Measurements from ENCODE around the gene PATL1. TPM values are rescaled to one million over a fixed set of nuclear protein-coding genes. Genes with fewer than 3 reads are reported as not detected.

Gene PATL1
- total RNA-seq, 1 donor from 2014 or later = 21.1 TPM

DNA sequence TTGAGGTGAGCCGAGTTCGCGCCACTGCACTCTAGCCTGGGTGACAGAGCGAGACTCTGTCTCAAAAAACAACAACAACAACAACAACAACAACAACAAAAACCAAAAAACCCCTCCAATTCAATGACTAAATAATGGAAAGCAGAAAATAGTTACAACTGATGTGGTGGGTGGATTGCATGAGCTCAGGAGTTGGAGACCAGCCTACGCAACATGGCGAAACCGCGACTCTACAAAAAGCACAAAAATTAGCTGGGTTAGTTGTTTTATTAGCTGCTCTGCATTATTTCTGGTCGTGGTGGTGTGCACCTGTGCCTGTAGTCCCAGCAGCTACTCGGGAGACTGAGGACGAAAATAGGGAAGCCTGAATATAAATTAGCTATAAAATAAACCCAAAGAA is 2.6 kb upstream of the PATL1 start:
- intact Hi-C loops (cut with micrococcal nuclease) = no loop called here

DNA sequence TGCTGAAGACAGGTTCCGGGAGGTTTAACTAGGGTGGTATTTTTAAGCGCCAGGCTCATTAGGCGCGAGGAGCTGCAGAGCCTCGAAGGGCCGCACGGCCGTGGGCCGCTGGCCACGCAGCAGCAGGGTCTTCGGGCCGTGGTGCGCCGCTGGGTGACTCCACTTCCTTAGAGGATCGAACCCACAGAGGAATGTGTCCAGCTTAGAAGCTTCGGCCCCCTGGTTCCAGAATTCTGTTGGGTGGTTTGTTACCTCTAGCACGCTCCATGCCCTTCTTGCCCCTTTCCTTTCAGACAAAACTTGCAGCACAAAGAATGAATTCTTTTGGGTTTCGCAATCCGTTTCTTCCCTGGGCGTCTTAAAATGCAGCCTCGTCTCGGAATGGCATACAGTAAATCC is 773 bp upstream of the PATL1 start:
- DNase-seq = peak; percentile 42
- H3K4me1 ChIP-seq = peaks cover 42% of the 10 kb centered on the region
- H3K27ac ChIP-seq (replicated peaks) = peak overlapping the region; percentile 95
- H3K9me3 ChIP-seq (replicated peaks) = no peaks in the 10 kb centered on the region
- H3K36me3 ChIP-seq = peaks cover 23% of the 10 kb centered on the region
- no peaks in the 10 kb centered on the region for H3K27me3 ChIP-seq (ENCODE audit: low read depth)
- intact Hi-C loops (cut with micrococcal nuclease) = no loop called here
- TF ChIP-seq, protein P1, sequence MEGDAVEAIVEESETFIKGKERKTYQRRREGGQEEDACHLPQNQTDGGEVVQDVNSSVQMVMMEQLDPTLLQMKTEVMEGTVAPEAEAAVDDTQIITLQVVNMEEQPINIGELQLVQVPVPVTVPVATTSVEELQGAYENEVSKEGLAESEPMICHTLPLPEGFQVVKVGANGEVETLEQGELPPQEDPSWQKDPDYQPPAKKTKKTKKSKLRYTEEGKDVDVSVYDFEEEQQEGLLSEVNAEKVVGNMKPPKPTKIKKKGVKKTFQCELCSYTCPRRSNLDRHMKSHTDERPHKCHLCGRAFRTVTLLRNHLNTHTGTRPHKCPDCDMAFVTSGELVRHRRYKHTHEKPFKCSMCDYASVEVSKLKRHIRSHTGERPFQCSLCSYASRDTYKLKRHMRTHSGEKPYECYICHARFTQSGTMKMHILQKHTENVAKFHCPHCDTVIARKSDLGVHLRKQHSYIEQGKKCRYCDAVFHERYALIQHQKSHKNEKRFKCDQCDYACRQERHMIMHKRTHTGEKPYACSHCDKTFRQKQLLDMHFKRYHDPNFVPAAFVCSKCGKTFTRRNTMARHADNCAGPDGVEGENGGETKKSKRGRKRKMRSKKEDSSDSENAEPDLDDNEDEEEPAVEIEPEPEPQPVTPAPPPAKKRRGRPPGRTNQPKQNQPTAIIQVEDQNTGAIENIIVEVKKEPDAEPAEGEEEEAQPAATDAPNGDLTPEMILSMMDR (IDR thresholded peaks at IDR 0.05; ENCODE audit: borderline replicate concordance) = peak; percentile 20
- peak overlapping the region; percentile 91 for H3K4me3 ChIP-seq

More for the DNA sequence above, 2.6 kb upstream of the PATL1 start:
- H3K4me1 ChIP-seq = peaks cover 33% of the 10 kb centered on the region
- H3K27me3 ChIP-seq (ENCODE audit: low read depth) = no peaks in the 10 kb centered on the region
- H3K27ac ChIP-seq (replicated peaks) = no peak overlapping the region
- no peak for DNase-seq
- H3K9me3 ChIP-seq (replicated peaks) = no peaks in the 10 kb centered on the region
- TF ChIP-seq, protein P1 (IDR thresholded peaks at IDR 0.05; ENCODE audit: borderline replicate concordance) = no peak
- H3K36me3 ChIP-seq = peaks cover 4% of the 10 kb centered on the region
- no peak overlapping the region for H3K4me3 ChIP-seq

DNA sequence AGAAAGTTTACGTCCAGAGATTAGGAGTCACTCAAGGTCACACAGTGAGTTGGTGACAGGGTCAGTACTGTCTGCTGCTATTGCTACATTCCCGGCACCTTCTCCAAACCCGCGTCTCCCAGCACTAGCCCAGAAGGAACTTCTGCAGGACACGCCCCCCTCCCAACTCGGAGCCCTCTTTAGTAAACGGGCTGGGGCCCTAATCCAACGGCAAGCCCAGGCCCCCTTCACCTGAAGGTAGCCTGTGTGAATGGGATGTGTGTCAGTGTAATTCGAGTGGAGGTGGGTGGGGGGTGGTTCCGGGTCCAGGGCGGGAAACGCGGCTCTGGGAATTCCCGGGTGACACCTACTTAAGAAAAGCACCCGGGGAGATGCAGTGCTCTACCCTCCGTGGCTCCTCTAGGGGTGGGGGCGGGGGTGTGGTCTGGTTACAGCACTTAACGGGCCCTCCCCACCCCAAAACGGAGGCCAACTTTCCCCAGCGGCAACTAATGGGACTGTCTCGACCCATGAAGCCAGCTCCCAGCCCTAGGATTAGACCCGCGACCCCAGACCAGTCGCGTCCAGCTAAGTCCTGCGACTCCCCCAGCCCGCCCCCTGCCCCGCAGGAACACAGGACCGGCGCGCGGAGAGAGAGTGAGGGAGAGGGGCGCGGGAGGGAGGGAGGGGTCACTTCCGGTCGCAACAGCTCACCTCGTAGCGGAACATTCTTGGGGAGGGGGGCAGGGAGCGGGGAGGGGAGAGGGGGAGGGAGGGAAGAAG is 468 bp downstream of the PATL1 start:
- H3K27ac ChIP-seq (replicated peaks) = peak overlapping the region; percentile 95
- H3K36me3 ChIP-seq = peaks cover 35% of the 10 kb centered on the region
- no peaks in the 10 kb centered on the region for H3K9me3 ChIP-seq (replicated peaks)
- TF ChIP-seq, protein P1 (IDR thresholded peaks at IDR 0.05; ENCODE audit: borderline replicate concordance) = peak; percentile 37
- peaks cover 48% of the 10 kb centered on the region for H3K4me1 ChIP-seq
- DNase-seq = peak; percentile 43
- no peaks in the 10 kb centered on the region for H3K27me3 ChIP-seq (ENCODE audit: low read depth)
- intact Hi-C loops (cut with micrococcal nuclease) = no loop called here
- H3K4me3 ChIP-seq = peak overlapping the region; percentile 91

DNA sequence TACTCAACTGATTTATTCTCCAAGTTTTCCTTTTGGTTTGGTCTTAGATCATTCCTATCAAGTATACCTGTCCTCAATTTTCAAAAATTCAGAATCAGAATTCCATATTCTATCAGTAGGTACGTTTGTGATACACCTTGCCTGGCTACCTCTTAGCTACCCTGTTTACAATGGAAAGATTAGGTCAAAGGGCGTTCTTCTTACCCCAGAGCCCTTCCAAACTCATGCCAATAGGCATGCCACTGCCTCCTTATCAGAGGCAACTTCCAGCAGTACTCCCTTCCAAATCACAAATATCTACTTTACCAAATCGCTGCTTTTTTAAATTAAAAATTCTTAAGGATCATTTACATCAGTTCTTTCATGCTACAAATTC is 1.0 kb downstream of the PATL1 start:
- intact Hi-C loops (cut with micrococcal nuclease) = no loop called here
- H3K27me3 ChIP-seq (ENCODE audit: low read depth) = no peaks in the 10 kb centered on the region
- H3K36me3 ChIP-seq = peaks cover 39% of the 10 kb centered on the region
- H3K4me1 ChIP-seq = peaks cover 48% of the 10 kb centered on the region
- TF ChIP-seq, protein P1 (IDR thresholded peaks at IDR 0.05; ENCODE audit: borderline replicate concordance) = no peak
- H3K9me3 ChIP-seq (replicated peaks) = no peaks in the 10 kb centered on the region
- no peak for DNase-seq
- H3K27ac ChIP-seq (replicated peaks) = peak overlapping the region; percentile 95
- peak overlapping the region; percentile 91 for H3K4me3 ChIP-seq

DNA sequence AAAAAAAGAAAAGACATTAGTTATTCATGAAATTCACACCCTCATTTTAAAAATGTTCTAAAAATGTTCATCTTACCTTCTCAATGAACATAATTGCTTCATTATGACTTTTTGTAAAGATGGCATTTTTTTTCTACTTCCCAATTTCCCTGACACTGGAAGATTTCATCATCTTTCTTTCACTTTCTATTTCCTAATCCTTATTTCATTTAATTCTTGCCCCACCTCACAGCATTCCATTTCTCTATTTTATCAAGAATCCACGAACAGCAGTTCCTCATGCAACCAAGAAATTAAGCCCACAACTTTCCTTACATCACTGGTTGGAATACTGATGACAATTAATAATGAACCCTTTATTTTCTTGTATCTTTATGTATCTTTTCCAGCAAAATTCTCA is 1.9 kb downstream of the PATL1 start:
- Histone ChIP-seq H3K4me1 (peaks cover 50% of the 10 kb centered on the region), H3K27me3 (ENCODE audit: low read depth) (no peaks in the 10 kb centered on the region), H3K36me3 (peaks cover 47% of the 10 kb centered on the region), H3K4me3 (peak overlapping the region; percentile 91), H3K27ac (replicated peaks) (peak overlapping the region; percentile 95), H3K9me3 (replicated peaks) (no peaks in the 10 kb centered on the region)
- intact Hi-C loops (cut with micrococcal nuclease) = no loop called here
- no peak for DNase-seq
- TF ChIP-seq, protein P1 (IDR thresholded peaks at IDR 0.05; ENCODE audit: borderline replicate concordance) = no peak

Measured in left ventricle myocardium inferior (tissue), 1 donor.